ENCODE data around the gene PCAT7.
"Not testable (repeated sequence)": the region's sequence is repeated elsewhere in the genome, so short reads cannot be mapped to it uniquely, and the experiment has no call there.

PCAT7 gene

GRCh38 chr9:94554439-94555331 lies at the start of gene PCAT7:
TSS of gene PCAT7 (plus strand) at chr9:94555083.
- no peak for DNase-seq

- DNase-seq = not testable (repeated sequence)
These were observed 48.5 kb upstream of the PCAT7 start for GRCh38 chr9:94506370-94506769.

DNA sequence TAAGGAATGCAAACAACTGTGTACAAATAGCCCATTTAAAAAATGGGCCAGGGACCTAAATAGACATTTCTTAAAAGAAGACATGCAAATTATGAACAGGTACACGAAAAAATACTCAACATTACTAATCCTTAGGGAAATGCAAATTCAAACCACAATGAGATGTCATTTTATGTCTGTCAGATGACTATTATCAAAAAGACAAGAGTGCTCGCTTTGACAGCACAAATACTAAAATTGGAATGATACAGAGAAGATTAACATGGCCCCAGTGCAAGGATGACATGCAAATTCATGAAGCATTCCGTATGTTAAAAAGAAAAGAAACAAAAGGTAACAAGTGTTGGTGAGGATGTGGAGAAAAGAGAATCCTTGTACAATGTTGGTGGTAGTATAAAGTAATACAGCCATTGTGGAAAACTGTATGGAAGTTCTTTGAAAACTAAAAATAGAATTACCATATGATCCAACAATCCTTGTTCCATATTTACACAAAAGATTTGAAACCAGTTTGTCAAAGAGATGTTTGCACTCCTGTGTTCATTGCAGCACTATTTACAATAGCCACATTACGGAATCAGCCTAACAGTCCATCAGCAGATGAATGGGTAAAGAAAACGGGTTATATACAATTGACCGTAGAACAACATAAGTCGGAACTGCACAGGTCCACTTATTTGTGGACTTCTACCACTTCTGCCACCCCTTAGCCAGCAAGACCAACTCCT lies 47.2 kb upstream of the PCAT7 start:
- no peak for DNase-seq

DNA sequence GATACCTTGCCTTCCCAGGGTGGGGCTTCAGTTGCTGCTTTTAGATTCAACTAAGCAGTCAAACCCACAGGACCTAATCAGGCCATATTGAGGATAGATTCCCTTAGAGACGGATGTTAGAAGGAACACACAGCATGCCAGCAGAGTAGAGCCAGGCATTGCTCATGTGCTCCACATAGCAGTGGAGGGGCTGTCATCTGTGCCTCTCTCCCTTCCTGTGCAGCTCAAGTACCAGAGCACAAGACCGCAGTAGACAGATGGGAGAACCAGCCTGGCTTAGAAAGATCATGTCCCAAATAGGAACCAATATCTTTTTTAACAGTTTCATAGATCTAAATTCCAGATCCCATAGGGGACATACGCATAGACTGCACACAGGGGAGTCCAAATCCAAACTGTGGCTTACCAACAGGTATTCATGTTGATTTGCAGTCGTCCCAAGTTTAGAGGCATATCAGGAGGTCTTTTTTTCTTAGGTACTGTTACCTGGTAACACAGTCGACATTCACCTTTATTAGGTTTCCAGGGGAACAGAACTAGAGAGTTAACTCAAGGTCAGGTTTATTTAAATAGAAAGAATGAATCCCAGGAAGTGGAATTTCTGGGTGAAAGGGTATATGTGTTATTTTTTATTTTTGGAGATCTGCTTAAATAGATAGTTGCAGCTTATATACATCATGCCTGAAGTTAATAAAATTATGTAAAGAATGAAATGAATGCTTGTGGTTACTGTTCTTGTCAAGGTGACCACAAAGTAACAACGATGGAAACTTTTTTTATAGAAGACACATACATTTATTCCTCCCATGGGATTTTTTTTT lies 43.5 kb upstream of the PCAT7 start:
- DNase-seq = no peak

DNA sequence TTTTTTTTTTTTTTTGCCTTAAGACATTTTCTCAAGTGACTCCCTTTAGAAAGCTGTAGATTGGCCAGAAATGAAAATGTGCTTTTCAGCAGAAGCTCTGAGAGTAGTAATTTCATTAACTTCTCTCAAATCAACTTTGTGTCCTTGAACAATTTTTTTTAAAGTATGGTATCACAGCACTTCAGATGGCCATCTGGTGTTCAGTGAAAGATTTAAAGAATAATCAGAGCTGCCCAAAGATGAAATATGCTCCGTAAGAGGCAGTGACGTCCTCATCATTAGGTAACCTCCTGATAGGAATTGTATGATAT lies 43.0 kb upstream of the PCAT7 start:
- DNase-seq = no peak

DNA sequence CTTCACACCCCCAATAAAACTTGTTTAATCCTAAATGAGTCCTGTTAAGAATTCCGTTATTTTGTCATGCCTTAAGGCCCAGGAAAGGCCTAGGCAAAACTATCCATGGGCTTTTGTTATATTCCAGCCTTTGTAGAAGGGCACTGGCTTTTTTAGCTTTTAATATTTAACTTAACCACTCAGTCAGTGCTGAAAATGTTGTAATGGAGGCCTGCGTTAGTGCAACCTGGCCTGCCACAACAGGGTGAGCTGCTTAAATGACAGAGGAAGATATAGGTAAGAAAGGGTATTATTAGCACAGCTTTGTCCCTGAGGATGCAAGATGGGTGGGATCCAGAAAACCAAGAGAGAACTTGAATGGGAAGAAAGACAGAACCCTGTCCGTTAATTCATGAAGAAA lies 40.2 kb upstream of the PCAT7 start:
- DNase-seq = no peak

DNA sequence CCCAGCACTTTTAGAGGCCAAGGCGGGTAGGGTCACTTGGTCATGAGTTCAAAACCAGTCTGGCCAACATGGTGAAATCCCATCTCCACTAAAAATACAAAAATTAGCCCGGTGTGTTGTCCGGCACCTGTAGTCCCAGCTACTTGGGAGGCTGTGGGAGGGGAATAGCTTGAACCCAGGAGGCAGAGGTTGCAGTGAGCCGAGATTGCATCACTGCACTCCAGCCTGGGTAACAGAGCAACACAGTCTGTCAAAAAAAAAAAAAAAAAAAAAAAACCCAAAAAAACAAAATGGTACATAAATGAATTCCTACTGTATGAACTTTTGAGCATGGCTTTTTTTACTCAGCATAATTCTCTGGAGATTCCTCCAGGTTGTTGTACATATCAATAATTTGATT lies 37.6 kb upstream of the PCAT7 start:
- DNase-seq = no peak

GRCh38 chr9:94525396-94526035 lies 29.4 kb upstream of the PCAT7 start:
- no peak for DNase-seq

- no peak for DNase-seq
These were observed 28.6 kb upstream of the PCAT7 start for GRCh38 chr9:94526271-94526670.

DNA sequence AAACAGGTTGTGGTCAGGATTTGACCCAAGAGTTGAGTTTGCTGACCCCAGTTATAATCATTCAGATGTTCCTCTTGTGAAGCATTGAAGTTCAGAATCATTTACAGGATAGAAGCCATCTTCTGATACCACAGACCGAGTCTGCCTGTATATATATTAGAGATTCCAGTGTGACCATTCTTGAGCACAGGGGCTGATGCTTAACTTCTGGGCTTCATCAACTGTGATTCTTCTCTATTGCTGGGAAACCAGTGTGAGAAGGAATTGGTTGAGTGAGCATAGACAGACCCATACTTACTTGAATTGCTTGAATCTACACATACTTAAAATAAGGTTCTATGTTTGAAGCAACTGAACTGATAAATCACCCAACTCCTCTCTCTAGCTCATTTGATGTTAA lies 27.9 kb upstream of the PCAT7 start:
- no peak for DNase-seq

- DNase-seq = no peak
These were observed 26.0 kb upstream of the PCAT7 start for GRCh38 chr9:94528886-94529285.

DNA sequence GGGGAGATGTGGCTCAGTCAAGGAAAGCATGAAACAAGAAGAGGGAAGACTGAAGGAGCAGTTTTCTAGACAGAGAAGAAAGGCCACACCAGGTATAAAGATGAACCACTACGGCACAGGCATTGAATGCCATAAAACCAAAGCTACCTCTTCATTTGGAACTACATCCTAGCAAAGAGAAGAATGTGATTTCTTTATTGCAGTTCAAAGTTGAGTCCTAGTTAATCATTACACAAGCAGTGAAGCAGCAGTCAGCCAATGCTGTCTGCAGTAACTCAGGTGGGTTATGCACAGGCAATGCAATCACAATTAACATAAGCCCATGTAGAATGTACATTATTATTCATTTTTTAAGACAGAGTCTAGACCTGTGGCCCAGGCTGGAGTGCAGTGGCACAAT lies 21.7 kb upstream of the PCAT7 start:
- no peak for DNase-seq

DNA sequence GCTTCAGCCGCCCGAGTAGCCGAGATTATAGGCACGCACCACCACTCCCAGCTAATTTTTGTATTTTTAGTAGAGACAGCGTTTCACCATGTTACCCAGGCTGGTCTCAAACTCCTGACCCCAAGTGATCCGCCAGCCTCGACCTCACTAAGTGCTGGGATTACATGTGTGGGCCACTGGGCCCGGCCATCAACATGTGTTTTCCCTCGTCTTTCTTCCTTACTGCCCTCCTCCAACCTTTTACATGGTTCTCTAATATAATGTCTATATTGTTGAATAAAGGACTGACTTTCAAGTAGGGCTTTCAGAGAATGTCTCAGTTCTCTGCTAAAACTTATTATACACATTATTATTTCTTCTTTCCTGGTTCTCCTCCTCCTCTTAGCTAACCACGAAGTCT lies 21.3 kb upstream of the PCAT7 start:
- DNase-seq = no peak

DNA sequence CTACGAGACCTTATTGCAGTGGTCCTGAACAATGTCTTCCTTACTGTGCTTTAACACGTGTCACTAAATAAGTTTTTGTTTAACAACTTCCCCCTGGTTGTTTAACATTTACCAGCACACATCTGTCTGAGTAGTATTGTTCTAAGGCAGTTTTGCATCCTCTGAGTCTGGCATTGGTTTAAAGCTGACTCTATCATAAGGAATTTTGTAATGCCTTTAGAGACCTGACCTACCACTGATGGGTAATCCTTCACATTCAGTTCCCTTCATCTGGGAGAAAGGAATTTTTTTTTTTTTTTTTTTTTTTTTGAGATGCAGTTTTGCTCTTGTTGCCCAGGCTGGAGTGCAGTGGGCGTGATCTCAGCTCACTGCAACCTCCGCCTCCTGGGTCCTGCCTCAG lies 20.0 kb upstream of the PCAT7 start:
- no peak for DNase-seq

DNA sequence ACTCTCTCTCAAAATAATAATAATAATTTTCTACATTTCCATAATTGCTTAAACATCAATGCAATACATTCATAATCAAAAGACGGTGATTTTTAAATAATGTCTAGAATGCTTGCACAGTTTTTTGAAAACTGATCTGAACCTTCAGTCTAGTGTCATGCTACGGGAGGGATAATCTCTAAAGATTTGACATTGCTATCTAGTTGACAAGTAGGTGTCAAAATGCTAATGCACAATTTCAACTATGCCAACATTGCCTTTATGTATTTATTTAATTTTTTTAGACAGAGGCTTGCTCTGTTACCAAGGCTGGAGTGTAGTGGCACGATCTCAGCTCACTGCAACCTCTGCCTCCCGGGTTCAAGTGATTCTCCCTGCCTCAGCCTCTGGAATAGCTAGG lies 16.0 kb upstream of the PCAT7 start:
- no peak for DNase-seq

DNA sequence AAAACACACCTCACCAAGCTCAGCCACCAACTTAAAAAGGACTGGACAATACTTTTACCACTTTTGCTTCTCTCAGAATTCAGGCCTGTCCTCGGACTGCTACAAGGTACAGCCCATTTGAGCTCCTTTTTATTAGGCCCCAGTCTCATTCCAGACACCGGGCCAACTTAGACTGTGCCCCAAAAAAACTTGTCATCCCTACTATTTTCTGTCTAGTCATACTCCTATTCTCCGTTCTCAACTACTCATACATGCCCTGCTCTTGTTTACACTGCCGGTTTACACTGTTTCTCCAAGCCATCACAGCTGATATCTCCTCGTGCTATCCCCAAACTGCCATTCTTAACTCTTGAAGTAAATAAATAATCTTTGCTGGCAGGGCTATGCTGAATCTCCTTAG lies 10.5 kb upstream of the PCAT7 start:
- not testable (repeated sequence) for DNase-seq

DNA sequence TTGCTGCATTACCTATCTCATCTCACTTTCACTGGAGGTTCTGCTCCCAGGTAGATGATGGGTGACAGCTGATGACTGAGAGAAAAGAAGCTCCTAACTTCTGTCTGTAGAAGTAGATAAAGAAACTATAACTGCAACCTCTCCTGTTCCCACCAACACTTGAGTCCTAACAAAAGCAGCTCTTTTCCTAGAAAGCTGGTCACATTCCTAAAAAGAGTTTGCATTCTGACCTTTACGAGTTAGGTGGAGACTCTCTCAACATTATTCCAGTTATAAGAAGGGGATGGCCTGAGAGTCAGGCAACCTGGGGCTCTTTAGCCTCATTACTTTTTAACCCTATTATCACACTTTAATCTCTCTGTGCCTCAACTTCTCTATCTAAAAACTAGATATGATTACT lies 8.9 kb upstream of the PCAT7 start:
- DNase-seq = no peak

GRCh38 chr9:94553029-94553938 lies 1.6 kb upstream of the PCAT7 start:
- no peak for DNase-seq

GRCh38 chr9:94554078-94554438 lies 825 bp upstream of the PCAT7 start:
- DNase-seq = no peak

DNA sequence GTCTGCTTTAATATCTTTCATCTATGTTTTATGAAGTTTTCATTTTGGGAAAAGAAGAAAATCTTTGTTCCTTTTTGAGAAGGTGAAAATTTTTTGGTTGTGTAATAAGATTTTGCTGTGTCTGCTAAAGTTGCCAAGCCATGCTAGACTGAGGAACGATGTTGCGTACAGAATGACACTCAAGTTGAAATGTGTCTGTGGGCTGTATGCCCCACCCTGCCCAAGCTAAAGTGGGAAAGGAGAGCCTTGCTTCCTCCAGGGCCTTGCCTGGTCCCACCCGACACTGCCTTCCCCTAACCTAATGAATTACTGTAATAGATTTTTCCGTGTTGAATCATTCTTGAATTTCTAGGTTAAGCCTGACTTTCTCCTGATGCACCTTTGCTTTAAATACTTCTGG lies 2.5 kb downstream of the PCAT7 start:
- no peak for DNase-seq

GRCh38 chr9:94560237-94560636 lies 5.4 kb downstream of the PCAT7 start:
- no peak for DNase-seq

DNA sequence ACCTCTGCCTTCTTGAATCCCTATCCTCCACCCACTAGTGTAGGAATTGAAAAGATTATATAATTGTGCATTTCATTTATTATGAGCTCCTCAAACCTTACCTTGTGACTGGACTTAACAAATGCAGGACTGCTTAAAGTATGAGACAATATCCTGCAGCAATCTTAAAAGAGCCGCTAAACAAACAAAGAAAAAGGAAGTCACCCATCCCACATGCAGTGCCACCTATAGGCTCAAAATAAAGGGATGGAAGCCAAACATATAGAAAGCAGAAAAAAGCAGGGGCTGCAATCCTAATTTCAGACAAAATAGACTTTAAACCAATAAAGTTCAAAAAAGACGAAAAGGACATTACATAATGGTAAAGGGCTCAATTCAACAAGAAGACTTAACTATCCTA lies 8.7 kb downstream of the PCAT7 start:
- no peak for DNase-seq

Measured in midbrain (tissue), 1 donor.